Parietal lobe (tissue), 2 donors: ENCODE data around the gene ZNRF3. TPM values are rescaled to one million over a fixed set of nuclear protein-coding genes. Genes with fewer than 3 reads are reported as not detected.

Source experiments
- small RNA-seq: library from RNA; depleted of rRNA; stranded (forward); fragments of <200 nt; gene quantifications from one replicate; pipeline ENCODE3, GENCODE V24; 2014; ENCODE audit warnings: low replicate concordance
- total RNA-seq: library from RNA; depleted of rRNA; stranded (reverse); fragments of >200 nt; gene quantifications from one replicate; pipeline ENCODE4 v1.2.3, GENCODE V29; 2014

ZNRF3 gene
- 9.1 TPM for total RNA-seq

GRCh38 chr22:28882878-28883656, at the start of gene ZNRF3:
ZNRF3 (plus strand) TSS chr22:28883572; CDS start chr22:28883767, 195 bp downstream.

GRCh38 chr22:29061773-29062172, 178.4 kb downstream of the ZNRF3 start, which contains the start of gene C22orf31:
C22orf31 (minus strand) TSS chr22:29061831; CDS start chr22:29061792, 39 bp downstream.

GRCh38 chr22:29072979-29073617, 189.7 kb downstream of the ZNRF3 start, which contains the start of gene KREMEN1:
KREMEN1 (plus strand) TSS chr22:29073035; CDS start chr22:29073131, 96 bp downstream.

Small RNA genes within 50 kb of the gene (small RNA-seq; reads per million reads assigned to genes)
- not detected for gene Z93930.1

Other genes starting within 250 kb of the ZNRF3 start
- gene TTC28, start 203.7 kb upstream of the ZNRF3 start, total RNA-seq: 243 TPM
- 4.4 TPM for gene CHEK2, start 141.8 kb upstream of the ZNRF3 start, total RNA-seq
- gene HSCB, start 141.5 kb upstream of the ZNRF3 start, total RNA-seq: 5.3 TPM
- 20.3 TPM for gene CCDC117, start 110.9 kb upstream of the ZNRF3 start, total RNA-seq
- 27.2 TPM for gene XBP1, start 83.0 kb upstream of the ZNRF3 start, total RNA-seq
- gene C22orf31, start 178.3 kb downstream of the ZNRF3 start, total RNA-seq: not detected
- gene KREMEN1, start 189.5 kb downstream of the ZNRF3 start, total RNA-seq: 11.0 TPM